HS-27A (cell line): Measurements from ENCODE around the gene EFR3B.
"Not testable (repeated sequence)": the region's sequence is repeated elsewhere in the genome, so short reads cannot be mapped to it uniquely, and the experiment has no call there.

Experiments used
- DNase-seq: peaks from one replicate; pipeline ENCODE4 v3.0.0-alpha.2; 2012; ENCODE audit warnings: low read depth, missing footprints

Gene EFR3B

DNA sequence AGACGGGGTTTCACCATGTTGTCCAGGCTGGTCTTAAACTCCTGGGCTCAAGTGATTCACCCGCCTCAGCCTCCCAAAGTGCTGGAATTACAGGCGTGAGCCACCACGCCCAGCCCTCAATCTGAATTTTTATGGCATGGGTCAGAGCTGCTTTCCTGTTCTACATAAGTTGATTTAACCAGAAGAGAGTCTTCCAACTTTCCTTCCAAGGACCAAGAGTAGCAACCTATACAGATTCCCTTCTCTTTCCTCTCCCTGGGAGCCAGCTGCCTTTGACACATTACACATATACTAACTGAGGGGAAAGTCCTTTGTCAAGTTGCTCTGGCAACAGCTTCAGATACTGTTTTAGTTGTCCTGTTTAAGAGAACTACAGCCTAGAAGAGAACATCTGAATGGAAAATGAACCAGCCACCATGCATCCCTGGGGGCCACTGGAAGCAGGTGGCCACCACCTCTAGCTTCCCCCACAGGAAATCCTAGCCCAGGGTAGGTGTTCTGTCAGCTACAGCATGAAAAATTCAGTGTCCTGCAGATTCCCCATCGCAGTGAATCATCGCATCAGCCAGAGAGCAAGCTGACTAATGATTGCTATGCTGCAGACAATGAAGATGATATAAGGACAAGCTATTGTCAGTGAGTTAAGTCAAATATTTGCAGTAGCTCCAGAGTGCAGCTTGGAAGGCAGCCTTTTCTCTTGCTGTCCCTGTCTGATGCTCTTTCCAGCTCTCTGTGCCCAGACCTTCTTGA is 63.6 kb downstream of the EFR3B start:
- DNase-seq: no peak

DNA sequence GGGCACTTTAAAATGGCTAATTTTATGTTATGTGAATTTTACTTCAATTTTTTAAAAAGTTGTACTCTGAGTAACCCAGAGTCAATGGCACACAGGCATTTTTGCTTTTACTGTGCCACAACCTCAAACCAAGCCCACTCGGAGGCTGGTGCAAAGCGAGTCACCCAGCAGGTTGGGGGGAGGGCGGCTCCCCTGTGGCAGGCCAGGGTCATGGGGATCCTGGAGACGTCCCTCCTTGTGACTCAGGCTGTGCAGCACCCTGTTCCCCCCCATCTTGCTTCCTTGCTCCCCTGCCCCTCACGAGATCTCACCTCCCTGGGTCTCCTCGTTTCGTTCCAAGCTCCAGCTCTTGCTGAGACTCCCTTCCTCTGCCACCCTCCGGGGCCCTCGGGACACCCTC is 67.9 kb downstream of the EFR3B start:
- DNase-seq: no peak

DNA sequence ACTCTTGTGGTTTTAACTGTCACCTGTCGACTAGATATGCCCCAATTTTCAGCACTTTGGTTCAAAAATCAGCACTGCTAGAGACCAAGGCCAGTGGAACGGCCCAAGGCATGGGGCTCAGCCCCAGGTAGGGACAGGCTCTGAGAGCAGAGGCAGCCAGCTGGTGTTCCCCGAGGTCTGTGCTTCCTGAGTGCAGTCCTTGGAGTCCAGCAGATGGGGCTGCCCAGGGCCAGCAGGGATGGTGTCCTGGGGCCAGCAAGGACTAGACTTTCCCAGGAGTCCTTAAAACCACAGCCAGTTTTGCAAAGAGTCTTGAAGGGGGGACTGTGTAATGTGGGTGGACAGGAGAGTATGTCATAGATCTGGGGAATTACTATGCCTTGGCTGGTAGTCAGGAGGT is 70.2 kb downstream of the EFR3B start:
- DNase-seq: no peak

DNA sequence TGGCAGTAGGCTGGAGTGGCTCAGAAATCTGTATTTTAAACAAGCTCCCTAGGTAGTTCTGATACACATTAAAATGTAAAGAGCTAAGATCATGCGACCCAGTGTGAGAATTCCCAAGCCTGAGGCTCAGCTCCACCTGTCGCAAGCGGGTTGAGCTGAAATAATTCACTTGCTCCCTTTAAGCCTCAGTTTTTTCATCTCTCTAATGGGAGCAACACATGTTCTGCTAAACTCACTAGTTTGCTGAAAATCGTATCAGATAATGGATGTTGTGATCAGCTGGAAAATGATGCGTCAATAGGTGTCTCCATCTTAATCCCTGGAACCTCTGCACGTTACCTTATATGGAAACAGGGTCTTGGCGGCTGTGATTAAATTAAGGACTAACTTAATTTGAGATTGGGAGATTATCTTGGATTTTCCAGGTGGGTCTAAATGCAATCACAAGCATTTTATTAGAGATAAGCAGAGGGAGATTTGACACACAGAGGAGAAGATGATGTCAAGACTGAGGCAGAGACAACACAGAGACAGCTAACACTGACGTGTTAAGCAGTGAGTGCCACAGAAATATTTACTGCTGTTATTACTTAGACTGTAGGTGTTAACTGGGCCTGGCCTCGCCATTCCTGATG is 73.5 kb downstream of the EFR3B start:
- no peak for DNase-seq

DNA sequence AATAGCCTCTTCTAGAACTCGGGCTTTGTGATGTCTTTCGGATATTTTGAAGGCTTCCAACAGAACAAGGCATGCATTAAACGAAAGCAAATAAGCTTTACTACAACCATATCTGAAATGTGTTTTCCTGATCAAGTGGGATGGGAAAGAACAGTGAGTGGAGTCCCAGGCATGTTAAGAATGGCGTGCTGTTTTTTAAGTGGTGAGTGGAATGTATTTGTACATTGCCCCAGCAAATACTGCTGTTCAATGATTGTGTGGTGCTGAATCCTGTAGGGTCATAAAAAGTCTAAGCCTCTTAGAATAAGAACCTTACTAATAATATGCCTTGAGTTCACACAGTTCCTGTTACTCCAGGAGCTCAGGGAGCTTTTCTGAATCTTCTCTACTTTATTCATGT is 74.0 kb downstream of the EFR3B start:
- DNase-seq: no peak

DNA sequence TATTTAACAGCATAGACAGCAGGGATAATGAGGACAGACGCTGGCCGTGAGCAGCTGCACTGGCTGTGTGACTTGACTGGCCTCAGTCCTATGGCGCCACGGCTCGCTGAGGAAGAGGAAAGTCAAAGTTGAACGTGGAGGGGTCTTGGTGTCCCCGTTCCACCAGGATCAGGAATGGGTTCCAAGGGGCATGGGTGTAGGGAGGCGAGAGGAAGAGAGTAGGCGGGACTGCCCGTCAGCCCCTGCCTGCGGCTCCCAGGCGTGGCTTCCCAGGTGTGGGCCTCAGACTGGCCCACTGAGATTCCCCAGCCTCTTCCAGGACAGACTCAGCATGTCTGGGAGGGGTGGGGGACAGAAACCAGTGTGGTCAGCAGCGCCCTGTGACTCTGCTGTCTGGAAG is 75.1 kb downstream of the EFR3B start:
- DNase-seq: no peak

DNA sequence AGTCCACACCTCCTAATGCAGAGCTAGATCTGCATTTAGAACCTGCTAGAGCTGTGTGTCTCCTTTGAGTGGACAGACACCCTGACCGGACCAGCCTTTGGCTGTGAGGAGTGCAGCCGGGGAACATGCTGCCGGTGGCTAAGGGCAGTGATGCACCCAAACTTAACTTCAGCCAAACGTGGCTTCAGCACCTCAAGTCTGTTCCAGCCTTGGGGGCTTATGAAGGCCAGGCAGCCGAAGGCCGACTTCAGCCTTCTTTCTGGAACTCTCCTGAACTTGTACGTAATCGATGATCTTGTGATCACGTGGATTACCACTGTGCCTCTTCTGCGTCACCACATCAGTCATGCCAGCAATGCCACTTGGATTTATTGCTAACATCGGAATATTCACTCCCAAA is 77.4 kb downstream of the EFR3B start:
- DNase-seq: no peak

DNA sequence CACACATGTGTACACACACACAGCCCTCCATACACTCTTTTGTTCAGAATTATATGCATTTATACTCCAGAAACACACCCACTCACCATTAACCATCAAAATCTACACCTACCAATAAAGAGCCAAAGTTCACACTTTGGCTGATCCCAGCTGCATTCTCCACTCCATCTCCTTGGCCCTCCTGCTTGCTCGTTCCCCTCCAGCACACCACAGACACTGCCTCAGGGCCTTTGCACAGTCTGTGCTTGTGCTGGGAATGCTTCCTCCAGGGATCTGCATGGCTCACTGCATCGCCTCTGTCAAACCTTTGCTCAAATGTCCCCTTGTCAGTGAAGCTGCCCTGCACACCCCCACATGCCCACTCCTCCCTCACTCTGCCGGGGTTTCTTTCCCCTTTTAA is 80.5 kb downstream of the EFR3B start:
- no peak for DNase-seq

DNA sequence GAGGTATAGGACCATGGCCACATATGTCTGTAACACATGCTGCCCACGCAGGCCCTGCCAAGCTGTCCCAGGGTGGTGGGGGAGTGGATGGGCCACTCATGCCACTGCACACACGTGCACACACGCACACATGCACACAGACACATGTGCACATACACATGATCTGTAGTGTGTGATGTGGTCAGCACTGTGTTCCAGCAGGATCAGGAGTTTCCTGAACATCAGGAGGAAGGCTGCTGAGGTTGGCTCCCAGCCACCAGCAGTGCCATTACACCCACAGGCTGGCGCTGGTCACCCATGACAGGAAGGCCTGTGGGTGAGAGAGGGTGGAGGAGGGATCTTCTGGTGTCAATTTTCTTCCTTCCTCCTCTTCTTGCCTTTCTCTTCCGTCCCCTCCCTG is 81.8 kb downstream of the EFR3B start:
- no peak for DNase-seq

DNA sequence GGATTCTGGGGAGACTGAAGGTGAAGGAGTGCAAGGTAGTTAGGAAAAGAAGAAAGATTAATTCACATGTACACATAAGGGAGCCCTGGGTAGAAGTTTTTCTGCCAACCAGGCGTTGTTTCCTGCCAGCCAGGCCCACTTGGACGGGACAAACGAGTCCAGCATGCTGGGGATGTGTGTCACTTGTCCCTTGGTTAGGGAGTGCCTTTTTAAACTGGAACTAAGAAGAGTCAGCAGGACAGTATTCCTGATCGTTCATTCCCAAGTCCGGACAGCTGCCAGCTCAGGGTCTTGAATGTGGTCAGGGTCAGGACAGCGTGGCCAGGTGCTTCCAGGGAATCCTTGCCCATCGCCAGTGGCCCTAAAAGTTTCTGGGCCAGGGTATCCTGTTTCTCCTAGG is 83.3 kb downstream of the EFR3B start:
- DNase-seq: no peak

DNA sequence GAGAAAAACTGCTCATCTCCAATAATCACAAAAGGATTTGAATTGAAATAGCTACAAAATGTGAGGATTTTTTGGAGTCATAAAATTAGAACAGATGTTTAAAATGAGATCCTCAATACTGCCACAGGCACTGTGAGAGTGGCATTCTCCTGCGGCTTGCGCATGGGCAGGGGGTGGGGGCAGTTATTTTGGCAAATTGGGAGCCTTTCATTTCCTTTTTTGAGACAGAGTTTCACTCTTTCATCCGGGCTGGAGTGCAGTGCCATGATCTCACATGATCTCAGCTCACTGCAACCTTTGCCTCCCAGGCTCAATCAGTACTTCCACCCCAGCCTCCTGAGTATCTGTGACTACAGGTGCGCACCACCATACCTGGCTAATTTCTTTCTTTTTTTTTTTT is 84.1 kb downstream of the EFR3B start:
- DNase-seq: no peak

DNA sequence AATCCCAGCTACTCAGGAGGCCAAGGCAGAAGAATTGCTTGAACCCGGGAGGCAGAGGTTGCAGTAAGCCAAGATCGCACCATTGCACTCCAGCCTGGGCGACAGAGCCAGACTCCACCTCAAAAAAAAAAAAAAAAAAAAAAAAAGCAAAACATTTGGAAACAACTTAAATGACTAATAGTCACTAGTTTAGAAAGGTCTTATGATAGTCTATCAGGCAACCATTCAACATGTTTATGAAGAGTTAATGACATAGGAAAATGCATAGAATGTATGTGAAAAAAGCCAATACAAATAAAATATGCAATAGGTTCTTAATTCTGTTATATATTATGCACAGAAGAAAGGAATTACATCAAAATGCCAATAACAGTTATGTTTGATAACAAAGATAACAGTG is 85.2 kb downstream of the EFR3B start:
- DNase-seq: not testable (repeated sequence)

DNA sequence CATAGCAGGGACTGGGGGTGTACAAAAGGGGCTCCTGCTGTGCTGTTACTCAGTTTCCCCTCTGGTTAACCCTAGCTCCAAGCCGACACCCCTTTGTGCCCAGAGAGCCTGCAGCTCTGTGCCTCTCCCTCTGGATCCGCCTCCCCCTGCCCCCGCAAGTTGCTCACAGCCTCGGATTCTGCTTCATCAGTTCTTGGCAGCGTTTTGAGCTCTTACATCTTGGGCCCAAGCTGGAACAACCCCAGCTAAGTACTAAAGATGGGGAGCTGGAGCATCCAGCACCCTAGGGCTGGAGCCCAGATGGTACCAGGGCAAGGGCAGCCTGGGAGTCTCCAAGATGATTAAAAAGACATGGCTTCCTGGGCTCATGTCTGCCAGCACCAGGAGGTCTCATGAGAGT is 85.8 kb downstream of the EFR3B start:
- no peak for DNase-seq

DNA sequence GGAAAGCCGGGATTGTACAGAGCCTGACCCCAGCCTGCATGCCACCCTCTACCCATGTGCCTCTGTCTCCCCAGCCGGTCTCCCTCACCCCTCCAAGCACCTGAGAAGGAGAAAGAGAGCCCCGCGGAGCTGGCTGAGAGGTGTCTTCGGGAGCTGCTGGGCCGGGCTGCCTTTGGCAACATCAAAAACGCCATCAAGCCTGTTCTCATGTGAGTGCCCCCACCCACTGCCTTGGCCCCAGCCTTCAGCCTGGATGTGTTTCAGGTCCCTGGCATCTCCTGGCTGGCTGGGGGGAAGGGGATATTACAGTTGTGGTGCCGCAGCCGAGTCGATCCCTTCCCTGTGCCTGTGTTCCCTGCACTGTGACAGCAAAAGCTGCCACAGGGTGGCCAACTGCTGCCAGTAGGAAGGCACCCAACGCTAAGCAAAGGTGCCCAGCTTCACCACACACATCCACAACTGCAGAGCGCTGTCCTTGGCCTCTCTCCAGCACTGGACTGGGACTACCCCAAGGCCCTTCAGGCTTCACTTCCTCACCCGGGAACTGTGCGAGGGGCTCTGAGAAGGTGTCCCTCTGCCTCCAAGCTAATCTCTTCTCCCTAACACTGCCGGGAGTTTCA is 88.1 kb downstream of the EFR3B start:
- no peak for DNase-seq

DNA sequence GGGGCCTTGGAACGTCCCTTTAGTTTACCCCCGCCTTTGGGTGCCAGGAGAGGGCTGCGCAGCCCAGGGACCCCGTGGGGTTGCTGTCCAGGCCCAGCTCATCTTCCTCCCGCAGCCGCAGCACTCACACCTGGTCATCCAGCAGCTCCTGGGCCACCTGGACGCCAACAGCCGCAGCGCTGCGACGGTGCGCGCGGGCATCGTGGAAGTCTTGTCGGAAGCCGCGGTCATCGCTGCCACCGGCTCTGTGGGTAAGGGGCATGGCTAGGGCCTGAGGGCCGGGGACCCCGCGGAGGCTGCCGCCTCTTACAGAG is 89.3 kb downstream of the EFR3B start:
- no peak for DNase-seq

DNA sequence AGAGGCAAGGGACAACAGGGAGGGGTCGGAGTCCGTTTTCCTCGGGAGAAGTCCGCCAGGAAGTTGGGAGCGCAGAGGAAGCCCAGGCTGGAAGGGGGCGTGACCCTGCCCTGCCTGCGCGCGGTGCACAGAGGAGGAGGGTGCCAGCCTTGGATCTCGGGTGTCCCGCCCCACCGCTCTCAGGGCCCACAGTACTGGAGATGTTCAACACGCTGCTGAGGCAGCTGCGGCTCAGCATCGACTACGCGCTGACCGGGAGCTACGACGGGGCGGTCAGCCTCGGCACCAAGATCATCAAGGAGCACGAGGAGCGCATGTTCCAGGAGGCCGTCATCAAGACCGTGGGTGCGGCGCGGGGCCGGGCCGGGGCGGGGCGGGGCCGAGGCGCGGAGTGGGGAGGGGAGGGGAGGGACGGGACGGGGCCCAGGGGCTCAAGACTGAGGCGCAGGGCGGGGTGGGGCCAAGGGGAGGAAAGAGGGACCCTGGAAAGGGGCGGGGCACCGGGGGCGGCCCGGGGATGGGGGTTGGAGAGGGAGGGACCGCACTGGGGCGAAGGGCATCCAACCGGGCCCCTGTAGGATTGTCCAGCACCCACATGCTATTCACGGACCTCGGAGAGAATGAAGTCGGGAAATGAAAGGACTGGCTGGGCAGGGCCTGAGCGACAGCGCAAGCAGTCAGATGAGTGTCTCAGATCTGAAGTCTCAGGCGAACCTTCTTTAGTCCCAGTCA is 89.9 kb downstream of the EFR3B start:
- no peak for DNase-seq

DNA sequence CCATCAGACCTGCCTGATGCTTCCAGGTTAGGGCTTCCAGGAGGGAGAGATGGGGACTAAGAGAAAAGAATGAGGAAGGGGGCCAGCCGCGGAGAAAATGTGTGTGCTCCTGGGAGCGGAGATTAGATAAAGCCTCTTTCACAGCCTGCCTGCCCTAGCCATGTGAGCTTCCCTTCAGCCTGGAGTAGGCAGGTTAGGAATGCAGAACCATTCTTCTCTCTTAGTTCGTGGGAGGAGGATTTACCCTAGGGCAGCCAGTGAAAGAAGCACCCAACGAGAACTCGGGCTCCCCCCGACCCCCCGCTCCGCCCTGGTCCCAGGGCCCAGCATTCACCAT is 90.4 kb downstream of the EFR3B start:
- DNase-seq: no peak

DNA sequence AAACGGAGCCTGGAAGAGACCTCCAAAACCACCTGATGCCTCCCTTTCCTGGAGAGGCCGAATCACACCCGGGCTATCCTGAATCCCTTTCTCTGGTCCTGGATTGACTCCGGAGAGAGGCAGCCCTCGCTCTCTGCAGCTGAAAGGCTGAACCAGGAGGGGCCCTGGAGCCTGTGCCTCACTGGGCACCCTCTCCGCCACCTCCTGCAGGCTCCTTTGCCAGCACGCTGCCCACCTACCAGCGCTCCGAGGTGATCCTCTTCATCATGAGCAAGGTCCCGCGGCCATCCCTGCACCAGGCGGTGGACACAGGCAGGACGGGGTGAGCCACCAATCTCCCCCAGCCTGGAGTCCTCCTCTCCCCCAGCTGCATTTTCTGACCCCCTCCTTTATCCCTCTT is 90.8 kb downstream of the EFR3B start:
- no peak for DNase-seq

DNA sequence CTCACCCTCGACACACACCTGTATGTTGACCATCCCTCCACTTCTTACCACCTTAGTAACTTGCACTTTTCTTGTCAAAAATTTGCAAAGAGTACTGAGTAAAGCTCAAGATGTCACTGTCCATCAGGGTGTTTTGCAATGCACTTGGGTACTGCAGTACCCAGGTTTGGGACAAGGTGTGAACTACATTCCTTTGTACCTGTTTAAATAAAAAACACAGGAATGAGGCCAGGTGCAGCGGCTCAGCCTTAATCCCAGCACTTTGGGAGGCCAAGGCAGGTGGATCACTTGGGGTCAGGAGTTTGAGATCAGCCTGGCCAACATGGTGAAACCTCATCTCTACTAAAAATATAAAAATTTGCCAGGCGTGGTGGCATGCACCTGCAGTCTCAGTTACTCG is 98.7 kb downstream of the EFR3B start:
- not testable (repeated sequence) for DNase-seq

DNA sequence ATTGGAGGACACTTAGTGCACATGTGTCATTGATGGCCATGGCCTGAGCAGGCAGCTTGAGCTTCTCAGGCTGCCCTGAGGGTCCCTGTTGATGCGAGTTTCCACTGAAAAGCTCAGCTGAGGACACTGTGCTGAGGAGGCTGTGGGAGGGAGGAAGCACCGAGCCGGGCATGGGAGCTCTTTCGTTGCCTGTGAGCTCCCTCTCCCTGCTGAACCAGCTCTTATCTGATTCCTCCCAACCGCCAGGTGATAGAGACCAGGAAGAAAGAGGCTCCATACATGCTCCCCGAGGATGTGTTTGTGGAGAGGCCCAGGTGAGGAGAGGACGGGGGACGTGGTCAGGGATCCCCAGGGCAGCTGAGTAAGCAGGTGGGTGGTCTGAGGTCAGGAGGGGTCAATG is 99.2 kb downstream of the EFR3B start:
- no peak for DNase-seq

DNA sequence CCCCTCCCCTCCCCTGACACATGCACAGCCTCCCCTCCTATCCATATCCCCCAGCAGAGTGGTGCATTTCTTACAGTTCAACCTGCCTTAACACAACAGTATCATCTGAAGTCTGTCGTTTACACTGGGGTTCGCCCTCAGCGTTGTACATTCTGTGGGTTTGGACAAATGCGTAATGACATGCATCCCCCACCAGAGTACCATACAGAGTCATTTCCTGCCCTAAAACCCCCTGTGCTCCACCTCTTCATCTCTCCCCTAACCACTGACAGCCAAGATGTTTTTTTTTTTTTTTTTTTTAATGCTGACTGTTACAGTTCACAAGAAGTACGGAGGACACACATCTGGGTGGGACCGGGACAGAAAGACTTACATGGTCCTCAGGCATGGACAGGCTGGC is 103.9 kb downstream of the EFR3B start:
- DNase-seq: no peak

DNA sequence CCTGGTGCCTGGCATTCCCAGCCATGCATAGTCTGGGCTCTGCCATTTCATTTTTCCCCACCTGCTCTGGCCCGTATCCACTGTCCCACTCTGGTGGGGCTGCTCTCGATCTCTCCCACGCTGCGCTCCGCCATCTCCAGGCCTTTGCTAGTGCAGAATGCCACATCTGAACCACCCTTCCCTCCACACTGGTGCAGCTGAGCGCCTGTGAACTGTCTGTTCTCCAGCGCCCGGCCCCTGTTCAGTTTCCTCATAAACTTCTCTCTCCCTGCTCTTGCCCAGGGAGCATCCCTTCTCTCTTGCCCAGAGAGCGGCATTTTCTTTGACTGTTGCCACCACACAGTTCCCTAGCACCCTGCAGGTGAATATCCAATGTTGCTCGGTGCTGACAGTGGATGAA is 105.0 kb downstream of the EFR3B start:
- no peak for DNase-seq

DNA sequence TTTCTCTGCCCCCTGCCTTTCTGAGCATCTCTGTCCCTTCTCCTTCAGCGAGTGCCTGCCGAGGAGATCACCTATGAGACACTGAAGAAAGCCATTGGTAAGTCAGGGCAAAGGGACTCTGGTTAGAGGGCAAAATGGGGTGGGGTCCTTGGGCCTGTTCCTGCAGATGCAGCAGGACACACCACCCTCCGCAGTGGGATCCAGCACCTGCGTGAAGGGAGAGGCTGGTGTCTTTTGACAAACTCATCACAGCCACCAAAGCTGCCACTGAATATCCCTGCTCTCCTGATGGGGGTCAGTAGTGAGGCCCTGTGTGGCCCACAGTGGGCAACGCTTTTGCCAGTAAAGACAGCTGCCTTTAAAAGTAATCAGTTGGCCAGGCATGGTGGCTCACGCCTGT is 107.8 kb downstream of the EFR3B start:
- DNase-seq: no peak
